GM21619 (cell line): Measurements from ENCODE around the gene LRRC8D.

ENCODE experiments used
- ATAC-seq: cut with Tn5 transposase; IDR thresholded peaks from one replicate; pipeline ENCODE4 v1.9.1; 2021; ENCODE audit not compliant: unreplicated experiment

The LRRC8D gene

GRCh38 chr1:89866568-89866967, 45.7 kb downstream of the LRRC8D start:
- ATAC-seq = no peak

GRCh38 chr1:89870998-89871397, 50.2 kb downstream of the LRRC8D start:
- ATAC-seq = no peak

- ATAC-seq = no peak
Observed at GRCh38 chr1:89871768-89872473, 51.1 kb downstream of the LRRC8D start.

GRCh38 chr1:89872567-89872966, 51.7 kb downstream of the LRRC8D start:
- no peak for ATAC-seq

GRCh38 chr1:89873288-89873687, 52.5 kb downstream of the LRRC8D start:
- ATAC-seq = no peak

- no peak for ATAC-seq
Observed at GRCh38 chr1:89873770-89874169, 52.9 kb downstream of the LRRC8D start.

- no peak for ATAC-seq
Observed at GRCh38 chr1:89876463-89876862, 55.6 kb downstream of the LRRC8D start.

- no peak for ATAC-seq
Observed at GRCh38 chr1:89877756-89878155, 56.9 kb downstream of the LRRC8D start.

- ATAC-seq = no peak
Observed at GRCh38 chr1:89878256-89878655, 57.4 kb downstream of the LRRC8D start.

GRCh38 chr1:89880679-89881078, 59.8 kb downstream of the LRRC8D start:
- no peak for ATAC-seq

GRCh38 chr1:89881415-89882058, 60.7 kb downstream of the LRRC8D start:
- peak; percentile 60 for ATAC-seq

GRCh38 chr1:89882348-89883029, 61.7 kb downstream of the LRRC8D start:
- no peak for ATAC-seq

GRCh38 chr1:89883030-89883379, 62.2 kb downstream of the LRRC8D start:
- ATAC-seq = no peak

GRCh38 chr1:89884718-89885596, 64.1 kb downstream of the LRRC8D start:
- no peak for ATAC-seq

- no peak for ATAC-seq
Observed at GRCh38 chr1:89887270-89887669, 66.4 kb downstream of the LRRC8D start.

- ATAC-seq = no peak
Observed at GRCh38 chr1:89887713-89888112, 66.9 kb downstream of the LRRC8D start.

- no peak for ATAC-seq
Observed at GRCh38 chr1:89888480-89889322, 67.9 kb downstream of the LRRC8D start.

GRCh38 chr1:89889323-89889615, 68.4 kb downstream of the LRRC8D start:
- no peak for ATAC-seq

GRCh38 chr1:89890085-89890752, 69.4 kb downstream of the LRRC8D start:
- ATAC-seq = no peak

GRCh38 chr1:89892816-89893215, 72.0 kb downstream of the LRRC8D start:
- no peak for ATAC-seq
